HG03432 (cell line): ENCODE measurements around the gene KIAA0586.
"Not testable (repeated sequence)": the region's sequence is repeated elsewhere in the genome, so short reads cannot be mapped to it uniquely, and the experiment has no call there.

ENCODE experiments used
- ATAC-seq: cut with Tn5 transposase; IDR thresholded peaks from one replicate; pipeline ENCODE4 v1.9.1; 2021; ENCODE audit warnings: mild to moderate bottlenecking, moderate library complexity; ENCODE audit not compliant: unreplicated experiment

The KIAA0586 gene

GRCh38 chr14:58463147-58463546 is 35.6 kb downstream of the KIAA0586 start:
- ATAC-seq, result no peak

GRCh38 chr14:58464652-58465051 is 37.1 kb downstream of the KIAA0586 start:
- ATAC-seq, result no peak

- ATAC-seq, result no peak
These were observed 37.9 kb downstream of the KIAA0586 start for GRCh38 chr14:58465421-58465820.

GRCh38 chr14:58466459-58466858 is 38.9 kb downstream of the KIAA0586 start:
- no peak for ATAC-seq

GRCh38 chr14:58467575-58467974 is 40.1 kb downstream of the KIAA0586 start:
- no peak for ATAC-seq

GRCh38 chr14:58469309-58469708 is 41.8 kb downstream of the KIAA0586 start:
- no peak for ATAC-seq

GRCh38 chr14:58476320-58476719 is 48.8 kb downstream of the KIAA0586 start:
- no peak for ATAC-seq

- ATAC-seq, result no peak
These were observed 50.1 kb downstream of the KIAA0586 start for GRCh38 chr14:58477653-58478052.

- not testable (repeated sequence) for ATAC-seq
These were observed 50.8 kb downstream of the KIAA0586 start for GRCh38 chr14:58478329-58478728.

GRCh38 chr14:58479975-58480374 is 52.5 kb downstream of the KIAA0586 start:
- ATAC-seq, result peak; percentile 38

- no peak for ATAC-seq
These were observed 56.7 kb downstream of the KIAA0586 start for GRCh38 chr14:58484176-58484575.

- peak; percentile 74 for ATAC-seq
These were observed 61.0 kb downstream of the KIAA0586 start for GRCh38 chr14:58488550-58488949.

- no peak for ATAC-seq
These were observed 64.1 kb downstream of the KIAA0586 start for GRCh38 chr14:58491593-58491992.

- ATAC-seq, result no peak
These were observed 64.5 kb downstream of the KIAA0586 start for GRCh38 chr14:58492044-58492443.

- peak; percentile 71 for ATAC-seq
These were observed 73.8 kb downstream of the KIAA0586 start for GRCh38 chr14:58501214-58501816.

- no peak for ATAC-seq
These were observed 85.8 kb downstream of the KIAA0586 start for GRCh38 chr14:58513272-58513671.

- no peak for ATAC-seq
These were observed 90.1 kb downstream of the KIAA0586 start for GRCh38 chr14:58517592-58517991.

GRCh38 chr14:58525691-58526090 is 98.2 kb downstream of the KIAA0586 start:
- ATAC-seq, result not testable (repeated sequence)

GRCh38 chr14:58533446-58533845 is 105.9 kb downstream of the KIAA0586 start:
- ATAC-seq, result no peak

- no peak for ATAC-seq
These were observed 107.5 kb downstream of the KIAA0586 start for GRCh38 chr14:58535044-58535443.

- no peak for ATAC-seq
These were observed 109.5 kb downstream of the KIAA0586 start for GRCh38 chr14:58537004-58537403.

- no peak for ATAC-seq
These were observed 113.5 kb downstream of the KIAA0586 start for GRCh38 chr14:58540749-58541632.
